Lung microvascular endothelial cell (primary cell): Measurements from ENCODE around the gene BCKDK. TPM values are rescaled to one million over a fixed set of nuclear protein-coding genes. Genes with fewer than 3 reads are reported as not detected.

Experiments used
- DNase-seq, 2 donors: peaks; one replicate each; pipeline versions ENCODE4 v3.0.0 to v3.0.0-alpha.2; 2010; ENCODE audit warnings: low read depth in 2 of 2
- total RNA-seq: library from RNA; depleted of rRNA; stranded (reverse); fragments of >200 nt; gene quantifications from 2 replicates; pipeline ENCODE4 v1.2.1, GENCODE V29; 2014

The BCKDK gene
- total RNA-seq: 10.0 and 12.3 TPM in 2 replicates

DNA sequence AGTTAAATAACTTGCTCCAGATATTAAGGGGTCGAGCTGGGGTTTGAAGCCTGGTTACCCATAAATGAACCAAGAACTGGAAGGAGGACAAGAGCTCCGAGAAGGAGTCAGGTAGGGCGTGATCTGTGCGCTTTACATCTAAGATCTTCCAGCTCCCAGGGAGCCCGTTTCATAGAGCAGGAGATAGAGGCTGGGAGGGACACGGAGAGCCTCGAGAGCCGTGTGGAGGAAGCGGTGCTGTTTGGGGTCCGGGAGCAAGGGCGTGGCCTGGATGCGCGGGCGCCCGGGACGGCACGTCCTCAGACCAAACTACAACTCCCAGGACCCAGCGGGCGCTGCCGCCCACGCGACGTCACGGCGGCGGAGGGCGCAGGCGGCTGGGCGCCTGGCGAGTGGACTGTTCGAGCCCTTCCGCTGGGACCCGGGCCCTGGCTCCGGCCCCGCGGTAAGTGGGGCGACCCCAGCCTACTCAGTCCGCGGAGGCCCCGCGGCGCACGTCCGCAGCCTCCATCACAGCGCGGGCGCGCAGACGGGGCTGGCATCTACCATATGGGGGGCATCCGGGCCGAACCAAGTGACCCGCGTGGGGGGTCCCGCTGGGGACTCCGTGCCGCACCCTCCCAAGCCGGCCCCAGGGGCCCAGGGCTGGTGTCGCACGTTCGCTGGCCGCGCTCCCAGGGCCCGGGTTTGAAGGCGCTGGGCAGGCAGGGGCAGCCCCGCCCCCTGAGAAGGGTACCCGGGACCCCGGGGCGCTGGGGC is at the start of gene BCKDK:
Gene BCKDK (plus strand): TSS at position 352 of the 759 bp plus-strand sequence. CDS start 838 bp downstream, outside the sequence.
- DNase-seq: peak; percentile 64 to 74

DNA sequence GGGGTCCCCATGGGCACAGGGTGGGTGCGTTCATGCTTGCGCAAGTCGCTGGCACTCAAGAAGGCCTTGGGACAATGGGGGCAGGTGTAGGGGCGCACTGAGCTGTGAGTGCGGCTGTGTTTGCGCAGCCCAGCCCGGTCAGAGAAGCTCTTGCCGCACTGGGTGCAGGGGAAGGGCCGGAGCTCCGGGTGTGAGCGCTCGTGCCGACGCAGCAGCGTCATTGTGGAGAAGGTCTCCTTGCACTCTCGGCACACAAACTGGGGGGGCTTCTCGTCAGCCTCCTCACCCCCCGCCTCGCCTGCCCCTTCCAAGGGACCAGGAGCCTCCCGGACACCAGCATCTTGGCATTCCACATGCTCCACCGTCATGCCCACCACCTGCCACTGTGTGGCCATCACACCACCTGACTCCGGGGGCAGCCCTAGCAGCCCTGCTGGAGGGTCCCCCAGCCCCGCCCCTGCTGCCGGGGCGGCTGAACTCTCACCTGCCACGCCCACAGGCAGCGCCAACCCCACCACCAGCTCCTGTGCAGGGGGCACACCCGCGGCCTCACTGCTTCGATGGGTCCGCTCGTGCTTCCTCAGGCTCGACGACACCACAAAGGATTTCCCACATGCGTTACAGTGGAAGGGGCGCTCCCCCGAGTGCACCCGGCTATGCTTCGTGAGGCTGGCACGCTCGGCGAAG is 46.9 kb upstream of the BCKDK start:
- no peak for DNase-seq

GRCh38 chr16:31061813-31062440 is 46.3 kb upstream of the BCKDK start:
- no peak for DNase-seq

DNA sequence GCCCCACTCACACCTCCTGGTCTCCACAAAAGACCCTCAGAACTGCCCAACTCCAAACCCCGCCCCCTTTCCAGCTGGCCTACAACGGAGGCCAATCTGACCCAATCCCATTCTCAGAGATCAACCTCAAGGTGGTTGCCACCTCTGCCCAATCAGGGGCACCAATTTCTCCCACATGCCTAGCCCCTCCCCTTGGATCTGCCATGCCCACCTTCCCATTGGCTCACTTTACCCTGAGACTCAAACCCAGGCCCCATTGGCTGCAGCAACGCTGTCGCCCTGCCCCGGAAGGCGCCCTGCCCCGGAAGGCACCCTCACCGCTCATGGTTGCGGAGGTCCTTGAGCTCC is 44.7 kb upstream of the BCKDK start:
- DNase-seq: no peak

DNA sequence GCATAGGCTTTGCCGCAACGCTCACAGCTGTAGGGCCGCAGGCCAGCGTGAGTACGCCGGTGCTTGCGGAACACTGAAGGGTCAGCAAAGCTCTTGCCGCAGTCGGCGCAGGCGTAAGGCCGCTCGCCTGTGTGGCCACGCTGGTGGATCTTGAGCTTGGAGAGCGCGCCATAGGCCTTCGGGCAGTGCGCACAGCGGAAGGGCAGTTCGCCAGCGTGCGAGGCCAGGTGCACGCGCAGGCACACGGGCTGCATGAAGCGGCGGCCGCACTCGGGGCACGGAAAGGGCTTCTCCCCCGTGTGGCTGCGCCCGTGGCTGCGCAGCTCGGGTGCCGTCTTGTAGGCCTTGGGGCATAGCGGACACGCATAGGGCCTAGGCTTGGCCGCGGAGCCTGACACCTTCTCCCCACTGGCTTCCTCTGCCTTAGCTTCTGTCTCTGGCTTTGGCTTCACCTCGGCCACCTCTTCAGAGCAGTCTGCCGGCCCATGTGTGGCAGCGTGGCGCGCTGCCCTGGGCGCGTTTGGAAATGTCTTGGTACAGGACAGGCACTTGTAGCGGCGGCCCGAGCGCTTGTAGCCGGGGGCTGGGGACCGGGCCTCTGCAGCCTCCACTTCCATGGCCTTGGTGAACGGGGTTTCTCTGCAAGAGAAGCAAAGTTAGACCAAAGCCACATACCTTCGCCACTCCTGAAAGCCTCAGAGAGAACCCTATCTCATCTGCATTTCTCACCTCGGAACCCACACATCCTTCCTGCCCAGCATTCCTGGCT is 44.2 kb upstream of the BCKDK start:
- DNase-seq: no peak

DNA sequence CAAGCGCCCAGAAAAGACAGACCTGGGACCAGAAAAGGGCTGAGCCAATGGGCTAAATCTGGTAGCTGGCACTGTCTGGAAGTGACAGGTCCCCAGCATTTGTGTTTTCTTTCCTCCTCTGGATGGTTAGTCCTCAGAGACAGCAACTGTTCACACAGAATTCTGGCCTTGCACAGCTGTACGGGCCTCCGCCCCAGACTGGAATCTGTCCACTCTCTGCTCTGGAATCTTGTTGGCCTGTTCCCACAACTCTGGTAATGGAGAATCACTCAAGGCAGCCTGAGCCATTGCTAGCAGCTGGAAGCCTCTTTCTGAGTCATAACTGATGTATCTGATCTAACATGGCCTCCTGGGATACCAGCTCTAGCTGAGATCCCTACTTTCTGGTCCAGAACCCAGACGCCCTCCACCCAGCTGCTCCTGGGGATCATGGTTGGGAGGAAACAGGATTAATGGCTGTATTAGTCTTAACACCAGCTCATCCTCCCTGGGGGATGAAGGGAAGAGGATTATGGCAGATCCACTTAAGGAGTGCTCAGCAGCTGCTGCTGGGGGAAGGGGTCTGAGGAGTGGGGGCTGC is 43.2 kb upstream of the BCKDK start:
- DNase-seq: peak in 1 of 2 donors; percentile 77

- no peak for DNase-seq
Observed at GRCh38 chr16:31067342-31067741, 40.8 kb upstream of the BCKDK start.

GRCh38 chr16:31071861-31072260 is 36.3 kb upstream of the BCKDK start:
- peak in 1 of 2 donors; percentile 56 for DNase-seq

- peak; percentile 63 to 64 for DNase-seq
Observed at GRCh38 chr16:31072540-31073141, 35.5 kb upstream of the BCKDK start.

GRCh38 chr16:31073142-31073969 is 34.8 kb upstream of the BCKDK start:
- DNase-seq: peak; percentile 93 to 95

- DNase-seq: peak; percentile 100
Observed at GRCh38 chr16:31073970-31074813, 34.0 kb upstream of the BCKDK start, which contains the start of the genes ZNF646 and ZNF668. Gene ZNF646, plus strand, starts transcription at chr16:31074422. Its CDS starts 1,903 bp downstream, at chr16:31076325. Gene ZNF668, minus strand, starts transcription at chr16:31074240. Its CDS starts 9,781 bp downstream, at chr16:31064459.

- DNase-seq: no peak
Observed at GRCh38 chr16:31074814-31075183, 33.4 kb upstream of the BCKDK start.

DNA sequence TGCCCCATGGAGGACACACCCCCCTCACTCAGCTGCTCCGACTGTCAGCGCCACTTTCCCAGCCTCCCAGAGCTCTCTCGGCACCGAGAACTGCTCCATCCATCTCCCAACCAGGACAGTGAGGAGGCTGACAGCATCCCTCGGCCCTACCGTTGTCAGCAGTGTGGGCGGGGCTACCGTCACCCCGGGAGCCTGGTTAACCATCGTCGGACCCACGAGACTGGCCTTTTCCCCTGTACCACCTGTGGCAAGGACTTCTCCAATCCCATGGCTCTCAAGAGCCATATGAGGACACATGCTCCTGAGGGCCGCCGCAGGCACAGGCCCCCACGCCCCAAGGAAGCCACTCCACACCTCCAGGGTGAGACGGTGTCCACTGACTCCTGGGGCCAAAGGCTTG is 31.9 kb upstream of the BCKDK start:
- DNase-seq: no peak

DNA sequence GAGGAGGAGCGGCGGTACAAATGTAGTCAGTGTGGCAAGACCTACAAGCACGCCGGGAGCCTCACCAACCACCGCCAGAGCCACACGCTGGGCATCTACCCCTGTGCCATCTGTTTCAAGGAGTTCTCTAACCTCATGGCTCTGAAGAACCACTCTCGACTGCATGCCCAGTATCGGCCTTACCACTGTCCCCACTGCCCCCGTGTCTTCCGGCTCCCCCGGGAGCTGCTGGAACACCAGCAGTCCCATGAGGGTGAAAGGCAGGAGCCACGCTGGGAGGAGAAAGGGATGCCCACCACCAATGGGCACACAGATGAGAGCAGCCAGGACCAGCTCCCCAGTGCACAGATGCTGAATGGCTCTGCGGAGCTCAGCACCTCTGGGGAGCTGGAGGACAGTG is 31.2 kb upstream of the BCKDK start:
- DNase-seq: no peak

- no peak for DNase-seq
Observed at GRCh38 chr16:31077592-31078396, 30.4 kb upstream of the BCKDK start.

DNA sequence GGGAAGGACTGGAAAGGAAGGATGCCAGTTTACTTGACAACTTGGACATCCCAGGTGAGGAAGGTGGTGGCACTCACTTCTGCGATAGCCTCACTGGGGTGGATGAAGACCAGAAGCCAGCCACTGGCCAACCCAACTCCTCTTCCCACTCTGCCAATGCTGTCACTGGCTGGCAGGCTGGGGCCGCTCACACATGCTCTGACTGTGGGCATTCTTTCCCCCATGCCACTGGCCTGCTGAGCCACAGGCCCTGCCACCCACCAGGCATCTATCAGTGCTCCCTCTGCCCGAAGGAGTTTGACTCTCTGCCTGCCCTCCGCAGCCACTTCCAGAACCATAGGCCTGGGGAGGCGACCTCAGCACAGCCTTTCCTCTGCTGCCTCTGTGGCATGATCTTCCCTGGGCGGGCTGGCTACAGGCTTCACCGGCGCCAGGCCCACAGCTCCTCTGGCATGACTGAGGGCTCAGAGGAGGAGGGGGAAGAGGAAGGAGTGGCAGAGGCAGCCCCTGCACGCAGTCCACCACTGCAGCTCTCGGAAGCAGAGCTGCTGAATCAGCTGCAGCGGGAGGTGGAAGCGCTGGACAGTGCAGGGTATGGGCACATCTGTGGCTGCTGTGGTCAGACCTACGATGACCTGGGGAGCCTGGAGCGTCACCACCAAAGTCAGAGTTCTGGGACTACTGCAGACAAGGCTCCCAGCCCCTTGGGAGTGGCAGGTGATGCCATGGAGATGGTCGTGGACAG is 29.4 kb upstream of the BCKDK start:
- no peak for DNase-seq

DNA sequence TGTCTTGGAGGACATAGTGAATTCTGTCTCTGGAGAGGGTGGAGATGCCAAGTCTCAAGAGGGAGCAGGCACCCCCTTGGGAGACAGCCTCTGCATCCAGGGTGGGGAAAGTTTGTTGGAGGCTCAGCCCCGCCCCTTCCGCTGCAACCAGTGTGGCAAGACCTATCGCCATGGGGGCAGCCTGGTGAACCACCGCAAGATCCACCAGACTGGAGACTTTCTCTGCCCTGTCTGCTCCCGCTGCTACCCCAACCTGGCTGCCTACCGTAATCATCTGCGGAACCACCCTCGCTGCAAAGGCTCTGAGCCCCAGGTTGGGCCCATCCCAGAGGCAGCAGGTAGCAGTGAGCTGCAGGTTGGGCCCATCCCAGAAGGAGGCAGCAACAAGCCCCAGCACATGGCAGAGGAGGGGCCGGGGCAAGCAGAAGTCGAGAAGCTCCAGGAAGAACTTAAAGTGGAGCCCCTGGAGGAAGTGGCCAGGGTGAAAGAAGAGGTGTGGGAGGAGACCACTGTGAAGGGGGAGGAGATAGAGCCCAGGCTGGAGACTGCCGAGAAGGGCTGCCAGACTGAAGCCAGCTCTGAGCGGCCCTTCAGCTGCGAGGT is 28.7 kb upstream of the BCKDK start:
- DNase-seq: no peak
